Skin of body (tissue), 2 donors: ENCODE results near the gene C13orf42. TPM values are rescaled to one million over a fixed set of nuclear protein-coding genes. Genes with fewer than 3 reads are reported as not detected.

ENCODE experiments used
- DNase-seq: peaks from one replicate; lab custom pipeline; 2025; lab: John Stamatoyannopoulos, UW
- total RNA-seq: library from RNA; depleted of rRNA; stranded (reverse); fragments of >200 nt; gene quantifications from one replicate; pipeline ENCODE4 v1.2.3, GENCODE V29; 2014

The C13orf42 gene
- total RNA-seq, 1 donor from 2014 or later = not detected

DNA sequence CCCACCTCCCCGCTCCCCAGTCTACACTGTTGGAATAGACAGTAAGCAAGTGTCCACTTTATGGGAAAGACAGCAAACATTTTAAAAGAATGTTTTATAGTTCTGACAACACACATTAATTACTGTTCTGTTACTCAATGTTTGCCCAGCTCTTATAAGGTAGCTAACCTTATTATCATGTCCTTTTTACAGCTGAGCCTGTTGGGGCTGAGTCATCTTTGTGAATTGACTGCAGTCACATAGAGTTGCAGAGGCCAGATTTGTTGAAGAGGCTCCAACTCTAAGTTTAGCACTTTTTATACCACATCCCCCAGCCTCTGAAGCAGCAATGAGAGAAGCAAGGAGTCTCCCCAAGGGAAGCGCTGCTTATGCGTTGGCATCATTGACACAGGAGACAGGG lies 76.2 kb downstream of the C13orf42 start:
- no peak for DNase-seq

DNA sequence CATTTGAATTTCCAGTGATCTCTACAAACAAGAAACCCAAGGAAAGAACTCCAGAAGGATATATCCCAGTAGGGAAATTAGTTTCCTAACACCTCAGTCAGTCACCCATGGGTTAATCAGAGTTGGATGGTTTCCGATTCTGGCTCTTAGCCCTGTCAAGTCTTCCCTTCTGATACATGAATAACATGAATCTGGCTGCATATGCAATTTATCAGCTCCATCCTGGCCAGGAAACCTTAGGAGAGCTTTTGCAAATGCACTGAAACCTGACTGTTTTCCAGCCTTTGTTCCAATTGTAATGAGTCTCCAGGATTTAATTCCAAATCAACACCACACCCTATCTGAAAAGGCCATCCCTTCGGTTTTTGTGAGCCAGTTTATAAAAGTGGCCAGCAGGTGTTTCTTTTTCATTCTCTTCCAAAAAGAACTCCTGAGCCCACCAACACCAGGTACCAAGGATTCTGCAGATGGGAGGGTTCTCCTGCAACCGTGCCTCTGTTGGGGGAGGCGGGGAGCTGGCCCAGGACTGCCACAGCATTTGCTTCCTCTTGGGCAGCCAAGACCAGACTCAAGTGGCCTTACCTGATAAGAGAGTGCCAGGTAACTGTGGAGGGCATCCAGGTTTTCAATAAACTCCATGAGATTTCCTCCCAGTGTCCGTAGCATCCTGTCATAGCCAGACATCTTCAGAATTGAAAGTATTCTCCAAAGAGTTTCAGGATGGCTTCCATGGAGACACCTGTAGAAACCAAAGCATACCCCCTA lies 77.5 kb downstream of the C13orf42 start:
- no peak for DNase-seq

DNA sequence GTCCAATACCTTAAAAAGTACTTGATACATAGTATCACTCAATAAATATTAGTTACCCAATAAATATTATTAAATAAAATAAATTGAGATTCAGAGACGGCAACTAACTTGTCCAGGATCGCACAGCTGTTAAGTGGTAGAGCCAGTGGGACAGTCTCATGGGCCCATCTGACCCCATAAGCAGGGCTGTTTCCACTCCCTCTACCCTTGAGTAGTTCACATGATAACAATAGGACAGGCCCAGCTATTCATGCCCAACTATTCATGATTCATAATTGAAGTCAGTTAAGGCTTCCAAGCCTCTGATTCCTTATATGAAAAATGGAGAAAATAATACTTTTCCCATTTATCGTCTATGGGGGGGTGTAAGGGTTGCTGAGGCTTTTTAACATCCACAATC lies 78.2 kb downstream of the C13orf42 start:
- DNase-seq = no peak

Other genes with a start within 250 kb of the C13orf42 start
- gene RNASEH2B, start 201.5 kb downstream of the C13orf42 start, total RNA-seq = 54.8 TPM
- 0.69 TPM for gene FAM124A, start 111.1 kb upstream of the C13orf42 start, total RNA-seq
- gene SERPINE3, start 228.4 kb upstream of the C13orf42 start, total RNA-seq = not detected